ENCODE data around the gene AGTR1.
"Not testable (repeated sequence)": the region's sequence is repeated elsewhere in the genome, so short reads cannot be mapped to it uniquely, and the experiment has no call there.

AGTR1 gene

GRCh38 chr3:148718982-148719862 lies 21.5 kb downstream of the AGTR1 start:
- no peak for DNase-seq

- DNase-seq, result no peak
These were observed 23.2 kb downstream of the AGTR1 start for GRCh38 chr3:148720873-148721272.

- no peak for DNase-seq
These were observed 25.9 kb downstream of the AGTR1 start for GRCh38 chr3:148723631-148724030.

GRCh38 chr3:148727231-148727630 lies 29.5 kb downstream of the AGTR1 start:
- DNase-seq, result no peak

- DNase-seq, result no peak
These were observed 31.1 kb downstream of the AGTR1 start for GRCh38 chr3:148728753-148729152.

- DNase-seq, result no peak
These were observed 31.9 kb downstream of the AGTR1 start for GRCh38 chr3:148729476-148730055.

GRCh38 chr3:148730676-148731075 lies 33.0 kb downstream of the AGTR1 start:
- no peak for DNase-seq

- DNase-seq, result no peak
These were observed 37.9 kb downstream of the AGTR1 start for GRCh38 chr3:148735597-148735996.

- DNase-seq, result no peak
These were observed 38.4 kb downstream of the AGTR1 start for GRCh38 chr3:148736086-148736485.

- DNase-seq, result no peak
These were observed 39.4 kb downstream of the AGTR1 start for GRCh38 chr3:148737104-148737530.

- no peak for DNase-seq
These were observed 42.0 kb downstream of the AGTR1 start for GRCh38 chr3:148739720-148740119.

GRCh38 chr3:148740291-148740690 lies 42.6 kb downstream of the AGTR1 start:
- no peak for DNase-seq

GRCh38 chr3:148741219-148741618 lies 43.5 kb downstream of the AGTR1 start:
- no peak for DNase-seq

GRCh38 chr3:148742118-148742517 lies 44.4 kb downstream of the AGTR1 start:
- no peak for DNase-seq

GRCh38 chr3:148746053-148746452 lies 48.4 kb downstream of the AGTR1 start:
- no peak for DNase-seq

- DNase-seq, result no peak
These were observed 50.6 kb downstream of the AGTR1 start for GRCh38 chr3:148748283-148748682.

GRCh38 chr3:148750296-148750695 lies 52.6 kb downstream of the AGTR1 start:
- DNase-seq, result no peak

GRCh38 chr3:148751461-148751860 lies 53.8 kb downstream of the AGTR1 start:
- no peak for DNase-seq

GRCh38 chr3:148753385-148753784 lies 55.7 kb downstream of the AGTR1 start:
- DNase-seq, result not testable (repeated sequence)

GRCh38 chr3:148755570-148755969 lies 57.9 kb downstream of the AGTR1 start:
- no peak for DNase-seq

- DNase-seq, result no peak
These were observed 58.6 kb downstream of the AGTR1 start for GRCh38 chr3:148756311-148756710.

- no peak for DNase-seq
These were observed 59.8 kb downstream of the AGTR1 start for GRCh38 chr3:148757238-148758215.

GRCh38 chr3:148758303-148758884 lies 60.7 kb downstream of the AGTR1 start:
- DNase-seq, result no peak

Data from stimulated activated CD4-positive, alpha-beta T cell treated with anti-CD3 and anti-CD28 coated beads, Interleukin-4, amount 100 ng/mL, for 24 hours (primary cell).